ENCODE results near the gene FBXW4.

The FBXW4 gene

DNA sequence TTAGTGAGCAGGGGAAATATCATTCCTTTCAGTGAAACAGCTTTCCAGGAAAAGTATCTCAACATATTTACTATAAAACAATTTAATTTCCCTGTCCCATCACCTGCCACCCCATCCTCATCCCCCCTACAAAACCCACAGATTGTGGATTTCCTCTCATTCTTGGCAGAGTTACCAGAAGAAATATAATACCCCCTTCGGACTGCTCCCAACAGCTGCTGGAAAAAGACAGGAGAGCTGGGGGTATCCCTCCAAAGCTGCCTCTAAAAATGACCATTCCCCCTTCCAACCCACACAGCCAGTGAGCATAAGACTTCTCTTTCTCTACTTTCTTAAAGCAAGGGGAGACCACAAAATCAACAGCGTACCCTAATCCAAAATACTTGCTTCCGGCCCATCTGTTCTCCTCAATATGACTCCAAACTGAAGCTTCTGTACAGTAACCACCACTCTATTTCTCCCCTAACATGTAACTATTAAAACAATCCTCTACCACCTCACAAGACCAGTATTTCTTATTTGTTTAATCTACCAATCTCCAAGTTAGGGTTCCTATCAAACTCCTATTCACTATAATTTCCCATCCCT is 7.8 kb downstream of the FBXW4 start:
- TF ChIP-seq EGR1 (IDR thresholded peaks at IDR 0.05) (no peak), TCF12 (IDR thresholded peaks at IDR 0.05; ENCODE audit: low read depth) (no peak), CEBPB (IDR thresholded peaks at IDR 0.05) (no peak)
- TF ChIP-seq, protein P1, sequence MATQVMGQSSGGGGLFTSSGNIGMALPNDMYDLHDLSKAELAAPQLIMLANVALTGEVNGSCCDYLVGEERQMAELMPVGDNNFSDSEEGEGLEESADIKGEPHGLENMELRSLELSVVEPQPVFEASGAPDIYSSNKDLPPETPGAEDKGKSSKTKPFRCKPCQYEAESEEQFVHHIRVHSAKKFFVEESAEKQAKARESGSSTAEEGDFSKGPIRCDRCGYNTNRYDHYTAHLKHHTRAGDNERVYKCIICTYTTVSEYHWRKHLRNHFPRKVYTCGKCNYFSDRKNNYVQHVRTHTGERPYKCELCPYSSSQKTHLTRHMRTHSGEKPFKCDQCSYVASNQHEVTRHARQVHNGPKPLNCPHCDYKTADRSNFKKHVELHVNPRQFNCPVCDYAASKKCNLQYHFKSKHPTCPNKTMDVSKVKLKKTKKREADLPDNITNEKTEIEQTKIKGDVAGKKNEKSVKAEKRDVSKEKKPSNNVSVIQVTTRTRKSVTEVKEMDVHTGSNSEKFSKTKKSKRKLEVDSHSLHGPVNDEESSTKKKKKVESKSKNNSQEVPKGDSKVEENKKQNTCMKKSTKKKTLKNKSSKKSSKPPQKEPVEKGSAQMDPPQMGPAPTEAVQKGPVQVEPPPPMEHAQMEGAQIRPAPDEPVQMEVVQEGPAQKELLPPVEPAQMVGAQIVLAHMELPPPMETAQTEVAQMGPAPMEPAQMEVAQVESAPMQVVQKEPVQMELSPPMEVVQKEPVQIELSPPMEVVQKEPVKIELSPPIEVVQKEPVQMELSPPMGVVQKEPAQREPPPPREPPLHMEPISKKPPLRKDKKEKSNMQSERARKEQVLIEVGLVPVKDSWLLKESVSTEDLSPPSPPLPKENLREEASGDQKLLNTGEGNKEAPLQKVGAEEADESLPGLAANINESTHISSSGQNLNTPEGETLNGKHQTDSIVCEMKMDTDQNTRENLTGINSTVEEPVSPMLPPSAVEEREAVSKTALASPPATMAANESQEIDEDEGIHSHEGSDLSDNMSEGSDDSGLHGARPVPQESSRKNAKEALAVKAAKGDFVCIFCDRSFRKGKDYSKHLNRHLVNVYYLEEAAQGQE (IDR thresholded peaks at IDR 0.05; ENCODE audit: low read depth), result no peak

DNA sequence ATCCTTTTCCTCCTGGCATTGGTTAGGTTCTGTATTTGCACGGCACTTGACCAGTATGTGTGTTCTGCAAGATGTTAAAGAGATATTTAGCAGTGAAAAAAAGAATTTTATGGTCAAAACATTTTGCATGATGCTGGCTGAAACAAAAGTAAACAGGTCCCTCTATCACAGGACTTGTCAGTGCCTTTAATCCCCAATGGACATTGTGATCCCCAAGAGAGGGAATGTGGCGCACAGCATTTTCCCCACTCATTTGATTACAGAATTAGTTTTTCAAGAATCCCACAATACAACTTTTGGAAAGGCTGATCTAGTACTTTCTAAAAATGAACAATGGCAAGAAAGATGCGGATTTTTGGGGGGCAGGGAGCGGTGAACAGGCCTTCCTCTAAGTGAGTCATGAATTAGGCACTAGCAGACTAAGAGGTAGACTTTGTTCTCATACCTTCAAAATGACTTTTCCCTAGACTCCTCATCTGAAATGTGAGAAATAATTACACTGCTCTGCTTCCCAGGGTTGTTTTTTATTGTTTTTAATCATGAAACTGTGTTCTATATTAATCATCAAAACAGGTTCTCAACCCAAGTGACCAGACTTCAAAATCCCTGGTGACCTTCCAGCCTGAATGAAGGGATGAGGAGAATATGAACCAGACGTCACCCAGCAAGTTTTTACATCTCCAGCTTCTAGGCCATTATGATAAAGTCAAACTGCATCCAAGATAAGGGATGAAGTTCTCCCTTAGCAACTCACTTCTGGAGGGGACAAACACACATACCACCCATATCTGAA is 8.6 kb downstream of the FBXW4 start:
- TF ChIP-seq ZBTB7A (IDR thresholded peaks at IDR 0.05; ENCODE audit: low read depth), result no peak

DNA sequence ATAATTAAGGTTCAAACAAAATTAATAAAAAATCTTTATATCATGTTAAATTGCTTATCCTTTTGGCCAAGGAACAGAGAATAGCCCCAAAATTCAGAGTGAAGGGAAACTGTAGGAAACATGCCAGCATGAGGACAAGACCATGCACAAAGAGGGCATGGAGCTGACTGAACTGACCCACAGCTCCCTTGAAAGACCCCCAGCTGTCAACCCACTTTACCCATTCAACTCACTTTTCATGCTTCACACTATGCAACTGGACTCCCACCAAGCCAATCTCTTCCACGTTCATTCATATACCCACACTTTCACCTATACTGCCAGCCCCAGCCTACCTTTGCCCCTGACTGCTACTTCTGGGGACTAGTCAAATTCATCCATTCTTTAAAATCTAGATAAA is 10.2 kb downstream of the FBXW4 start:
- TF ChIP-seq EP300 (IDR thresholded peaks at IDR 0.05; ENCODE audit: borderline replicate concordance) (no peak), RAD21 (IDR thresholded peaks at IDR 0.05; ENCODE audit: low read depth) (no peak), YY1 (IDR thresholded peaks at IDR 0.05; ENCODE audit: low read depth) (no peak), EGR1 (IDR thresholded peaks at IDR 0.05) (no peak), TCF12 (IDR thresholded peaks at IDR 0.05; ENCODE audit: low read depth) (no peak), CREB1 (IDR thresholded peaks at IDR 0.05; ENCODE audit: low read depth) (no peak), NFIC (IDR thresholded peaks at IDR 0.05) (no peak), FOXM1 (IDR thresholded peaks at IDR 0.05; ENCODE audit: borderline replicate concordance, low read depth) (no peak), CEBPB (IDR thresholded peaks at IDR 0.05) (no peak), TEAD4 (IDR thresholded peaks at IDR 0.05) (no peak), ZBTB7A (IDR thresholded peaks at IDR 0.05; ENCODE audit: low read depth) (no peak), TAF1 (IDR thresholded peaks at IDR 0.05; ENCODE audit: low read depth) (no peak)
- TF ChIP-seq, protein P2, sequence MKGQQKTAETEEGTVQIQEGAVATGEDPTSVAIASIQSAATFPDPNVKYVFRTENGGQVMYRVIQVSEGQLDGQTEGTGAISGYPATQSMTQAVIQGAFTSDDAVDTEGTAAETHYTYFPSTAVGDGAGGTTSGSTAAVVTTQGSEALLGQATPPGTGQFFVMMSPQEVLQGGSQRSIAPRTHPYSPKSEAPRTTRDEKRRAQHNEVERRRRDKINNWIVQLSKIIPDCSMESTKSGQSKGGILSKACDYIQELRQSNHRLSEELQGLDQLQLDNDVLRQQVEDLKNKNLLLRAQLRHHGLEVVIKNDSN (IDR thresholded peaks at IDR 0.05), result no peak
- TF ChIP-seq, protein P1 (IDR thresholded peaks at IDR 0.05; ENCODE audit: low read depth), result no peak
- TF ChIP-seq, protein P3, sequence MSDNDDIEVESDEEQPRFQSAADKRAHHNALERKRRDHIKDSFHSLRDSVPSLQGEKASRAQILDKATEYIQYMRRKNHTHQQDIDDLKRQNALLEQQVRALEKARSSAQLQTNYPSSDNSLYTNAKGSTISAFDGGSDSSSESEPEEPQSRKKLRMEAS (IDR thresholded peaks at IDR 0.05), result no peak

DNA sequence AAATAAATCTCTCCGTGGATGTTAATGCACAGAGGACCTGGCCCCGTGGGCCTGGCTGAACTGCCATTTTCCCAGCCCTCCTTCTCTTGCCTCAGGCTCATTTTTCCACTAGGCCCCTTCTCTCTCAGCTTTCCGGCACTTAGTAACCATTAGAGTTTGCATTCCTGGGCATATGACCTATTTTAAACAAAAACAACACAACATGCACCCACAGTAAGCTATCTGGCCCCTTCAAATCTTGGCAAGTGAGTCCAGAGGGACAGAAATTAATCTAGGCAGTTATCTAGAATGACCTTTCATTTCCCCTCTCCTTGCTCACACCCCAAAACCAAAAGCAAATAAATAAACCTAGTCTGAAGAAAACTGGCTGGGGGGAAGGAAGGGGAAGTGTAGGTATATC is 11.7 kb downstream of the FBXW4 start:
- TF ChIP-seq, protein P2 (IDR thresholded peaks at IDR 0.05), result no peak
- TF ChIP-seq CEBPB (IDR thresholded peaks at IDR 0.05) (no peak), RAD21 (IDR thresholded peaks at IDR 0.05; ENCODE audit: low read depth) (no peak), EGR1 (IDR thresholded peaks at IDR 0.05) (no peak), TEAD4 (IDR thresholded peaks at IDR 0.05) (no peak), TCF12 (IDR thresholded peaks at IDR 0.05; ENCODE audit: low read depth) (no peak), NFIC (IDR thresholded peaks at IDR 0.05) (no peak), TAF1 (IDR thresholded peaks at IDR 0.05; ENCODE audit: low read depth) (no peak), EP300 (IDR thresholded peaks at IDR 0.05; ENCODE audit: borderline replicate concordance) (no peak)

DNA sequence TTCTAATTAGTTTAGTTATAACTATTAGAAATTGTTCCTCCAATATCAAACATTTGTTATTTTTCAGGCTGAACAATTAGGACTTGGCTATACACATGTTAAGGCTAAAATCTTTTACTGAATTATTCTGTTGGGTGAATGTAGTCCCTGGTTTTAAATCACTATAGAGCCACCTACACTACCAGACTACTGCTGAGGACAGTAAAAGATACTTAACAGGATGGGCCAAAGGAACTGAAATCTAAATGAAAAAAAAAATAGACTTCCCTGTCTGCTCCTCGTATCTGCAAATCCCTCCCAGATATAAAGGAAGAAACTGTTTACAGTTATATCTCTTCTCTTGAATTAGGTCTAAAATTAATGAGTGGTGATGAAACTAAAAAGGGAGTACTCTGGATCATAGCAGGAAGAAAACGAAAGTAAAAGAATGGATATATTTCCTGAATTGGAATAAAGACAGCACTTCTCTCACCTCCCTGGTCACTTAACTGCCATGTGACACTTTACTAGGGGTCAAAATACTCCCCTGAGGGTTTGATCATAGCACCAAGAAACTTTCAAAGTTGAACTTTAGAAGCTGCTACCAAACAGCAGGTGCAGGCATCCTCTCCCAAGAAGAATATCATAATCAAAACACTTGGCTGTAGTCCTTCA is 12.7 kb downstream of the FBXW4 start:
- TF ChIP-seq TAF1 (IDR thresholded peaks at IDR 0.05; ENCODE audit: low read depth), result no peak
- TF ChIP-seq FOXM1 (IDR thresholded peaks at IDR 0.05; ENCODE audit: borderline replicate concordance, low read depth), result no peak
- no peak for TF ChIP-seq CEBPB (IDR thresholded peaks at IDR 0.05)
- TF ChIP-seq, protein P1 (IDR thresholded peaks at IDR 0.05; ENCODE audit: low read depth), result no peak
- TF ChIP-seq ZBTB7A (IDR thresholded peaks at IDR 0.05; ENCODE audit: low read depth), result no peak
- TF ChIP-seq, protein P2 (IDR thresholded peaks at IDR 0.05), result no peak
- TF ChIP-seq, protein P3 (IDR thresholded peaks at IDR 0.05), result no peak
- no peak for TF ChIP-seq YY1 (IDR thresholded peaks at IDR 0.05; ENCODE audit: low read depth)
- TF ChIP-seq NFIC (IDR thresholded peaks at IDR 0.05), result no peak
- no peak for TF ChIP-seq EP300 (IDR thresholded peaks at IDR 0.05; ENCODE audit: borderline replicate concordance)
- no peak for TF ChIP-seq TEAD4 (IDR thresholded peaks at IDR 0.05)
- no peak for TF ChIP-seq TCF12 (IDR thresholded peaks at IDR 0.05; ENCODE audit: low read depth)
- no peak for TF ChIP-seq EGR1 (IDR thresholded peaks at IDR 0.05)
- TF ChIP-seq RAD21 (IDR thresholded peaks at IDR 0.05; ENCODE audit: low read depth), result no peak
- TF ChIP-seq CREB1 (IDR thresholded peaks at IDR 0.05; ENCODE audit: low read depth), result no peak
